Activated naive CD4-positive, alpha-beta T cell treated with anti-CD3 and anti-CD28 coated beads, Interleukin-2, amount 50 U/mL, for 16 hours (primary cell): Measurements from ENCODE around the gene PLA1A.

ENCODE experiments used
- DNase-seq: peaks from one replicate; pipeline ENCODE4 v3.0.0-alpha.2; 2020

Gene PLA1A

DNA sequence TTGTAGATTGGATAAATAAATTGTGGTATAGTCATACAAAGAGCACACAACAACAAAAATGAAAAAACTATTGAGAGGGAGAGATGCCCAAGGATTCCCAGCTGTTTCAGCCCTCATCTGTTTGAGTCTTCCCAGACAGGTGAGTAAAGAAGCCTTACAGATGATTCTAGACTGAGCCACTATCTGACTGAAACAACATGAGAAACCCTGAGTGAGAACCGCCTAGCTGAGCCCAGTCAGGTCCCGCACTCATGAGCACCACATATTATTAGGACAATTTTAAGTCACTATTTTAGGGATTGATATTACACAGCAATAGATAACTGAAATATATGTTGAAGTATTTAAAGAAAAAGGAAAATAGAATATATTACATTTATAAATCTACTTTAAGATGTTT lies 43.7 kb downstream of the PLA1A start:
- no peak for DNase-seq

DNA sequence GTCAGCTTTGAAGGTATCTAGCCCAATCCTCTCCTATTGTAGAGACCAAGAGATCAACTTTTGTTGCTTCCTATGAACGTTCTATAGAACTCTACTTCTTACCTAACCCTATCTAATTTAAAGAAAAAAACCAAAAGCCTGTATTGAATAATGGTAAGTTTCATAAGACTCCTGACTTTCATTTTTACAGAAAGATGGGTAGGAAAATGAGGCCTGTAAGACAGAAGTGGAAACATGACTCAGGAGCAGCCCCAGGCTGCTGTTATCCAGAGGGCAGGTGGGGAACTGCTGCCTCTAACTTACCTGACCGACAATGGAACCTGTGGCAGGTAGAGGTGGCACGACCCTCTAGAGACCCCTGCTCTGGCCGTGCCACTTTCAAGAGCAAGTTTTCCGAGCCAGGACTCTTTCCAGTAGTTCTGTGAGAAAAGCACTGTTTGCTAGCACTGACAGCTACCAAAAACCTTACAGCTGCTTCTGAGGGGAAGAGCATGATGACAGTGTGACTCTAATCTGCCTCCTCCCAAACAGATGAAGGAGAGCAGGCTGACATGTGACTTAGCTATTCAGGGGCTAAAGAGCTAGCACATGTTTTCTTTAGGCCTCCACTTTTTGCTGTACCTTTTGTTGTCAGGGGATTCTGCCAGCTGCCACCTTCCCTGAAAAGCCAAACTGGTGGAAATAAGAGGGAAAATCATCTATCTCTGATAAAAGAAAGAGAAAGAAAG lies 45.2 kb downstream of the PLA1A start:
- no peak for DNase-seq

- no peak for DNase-seq
Observed at GRCh38 chr3:119643528-119643927, 45.8 kb downstream of the PLA1A start.

DNA sequence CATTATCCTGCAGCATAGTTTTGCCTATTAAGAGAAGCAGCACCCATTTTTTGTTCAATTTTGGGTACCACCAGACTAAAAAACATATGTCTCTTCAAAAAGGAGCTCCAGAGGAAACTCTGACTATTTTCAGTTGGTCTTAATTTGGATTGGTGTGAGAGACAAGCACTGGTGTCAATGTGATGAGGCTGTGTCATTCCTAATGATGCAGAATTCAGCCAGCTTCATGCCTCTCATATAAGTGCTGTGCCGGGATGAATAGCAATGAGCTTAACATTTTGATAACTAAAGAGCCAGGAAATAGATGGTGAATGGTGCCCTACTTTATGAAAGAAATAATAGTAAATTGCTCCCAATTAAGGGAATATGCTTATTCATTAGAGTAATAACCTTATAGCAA lies 46.8 kb downstream of the PLA1A start:
- no peak for DNase-seq

DNA sequence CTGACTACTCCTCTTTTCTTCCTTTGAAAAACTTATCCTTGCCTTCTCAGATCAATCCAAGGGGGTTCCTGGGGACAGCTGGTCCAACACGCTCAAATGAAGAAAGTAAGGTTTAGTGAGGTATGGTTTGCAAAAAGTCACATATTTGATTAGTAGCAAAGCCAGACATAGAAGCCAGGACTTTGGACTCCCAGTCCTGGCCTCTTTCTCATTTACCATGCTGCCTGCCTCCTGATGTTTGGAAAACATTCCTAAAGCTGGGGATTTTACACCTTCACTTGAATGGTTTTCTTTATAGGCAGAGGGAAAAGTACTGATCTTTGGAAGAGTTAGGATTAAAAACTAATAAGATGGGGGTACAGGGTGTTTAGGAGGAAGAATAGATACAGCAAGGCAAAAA lies 48.1 kb downstream of the PLA1A start:
- DNase-seq: no peak

DNA sequence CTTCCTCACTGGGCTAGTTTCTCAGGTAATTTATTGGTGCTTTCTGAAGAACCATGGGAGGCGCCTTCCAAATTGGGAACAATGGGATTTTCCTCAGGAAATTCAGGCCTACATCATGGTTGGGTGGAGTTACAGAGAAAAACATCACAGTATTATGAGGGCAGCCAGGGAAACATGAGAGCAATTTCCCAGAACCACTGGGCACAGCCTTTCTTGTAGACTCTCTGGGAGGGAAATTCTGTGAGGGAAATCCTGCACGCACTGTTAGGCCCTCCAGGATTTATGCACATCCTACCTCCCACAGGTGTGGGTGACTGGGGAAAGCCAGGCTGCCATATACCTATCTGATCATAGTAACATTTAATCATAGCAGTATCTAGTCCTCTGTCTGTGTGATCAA lies 49.5 kb downstream of the PLA1A start:
- no peak for DNase-seq

DNA sequence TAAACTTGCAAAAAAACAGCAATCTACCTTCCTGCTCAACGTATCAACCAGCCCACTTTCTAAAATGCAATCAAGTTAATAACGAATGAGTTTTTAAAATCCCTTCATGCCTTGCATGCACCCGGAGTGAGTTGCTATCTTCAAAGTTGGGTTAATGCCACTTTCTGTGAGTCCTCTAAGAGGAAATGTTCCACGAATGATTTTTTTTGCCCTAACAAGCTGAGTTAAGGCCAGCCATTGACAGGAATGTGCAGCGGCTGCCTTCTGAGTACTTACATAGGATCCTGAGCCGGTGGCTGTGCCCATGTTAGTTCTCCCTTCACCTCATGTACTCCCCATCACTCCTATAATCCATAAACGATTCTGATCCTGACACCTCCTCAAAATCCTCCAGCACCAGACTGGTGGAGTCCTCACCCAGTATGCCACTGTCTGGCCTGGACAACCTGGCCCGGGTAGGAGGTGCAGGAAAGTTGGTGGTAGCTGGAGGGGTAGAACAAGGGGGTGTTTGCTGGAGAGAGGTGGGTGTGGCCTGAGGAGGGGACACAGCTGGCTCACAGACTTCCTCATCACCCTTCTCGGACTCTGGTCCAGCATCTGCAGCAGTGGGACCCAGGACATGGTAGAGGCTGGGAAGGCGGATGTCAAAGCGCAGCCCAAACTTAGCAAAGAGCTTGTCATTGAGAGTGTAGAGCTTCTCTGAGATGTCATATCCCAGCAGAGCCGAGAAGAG lies 50.3 kb downstream of the PLA1A start:
- no peak for DNase-seq

- DNase-seq: no peak
Observed at GRCh38 chr3:119649761-119650160, 52.1 kb downstream of the PLA1A start.

DNA sequence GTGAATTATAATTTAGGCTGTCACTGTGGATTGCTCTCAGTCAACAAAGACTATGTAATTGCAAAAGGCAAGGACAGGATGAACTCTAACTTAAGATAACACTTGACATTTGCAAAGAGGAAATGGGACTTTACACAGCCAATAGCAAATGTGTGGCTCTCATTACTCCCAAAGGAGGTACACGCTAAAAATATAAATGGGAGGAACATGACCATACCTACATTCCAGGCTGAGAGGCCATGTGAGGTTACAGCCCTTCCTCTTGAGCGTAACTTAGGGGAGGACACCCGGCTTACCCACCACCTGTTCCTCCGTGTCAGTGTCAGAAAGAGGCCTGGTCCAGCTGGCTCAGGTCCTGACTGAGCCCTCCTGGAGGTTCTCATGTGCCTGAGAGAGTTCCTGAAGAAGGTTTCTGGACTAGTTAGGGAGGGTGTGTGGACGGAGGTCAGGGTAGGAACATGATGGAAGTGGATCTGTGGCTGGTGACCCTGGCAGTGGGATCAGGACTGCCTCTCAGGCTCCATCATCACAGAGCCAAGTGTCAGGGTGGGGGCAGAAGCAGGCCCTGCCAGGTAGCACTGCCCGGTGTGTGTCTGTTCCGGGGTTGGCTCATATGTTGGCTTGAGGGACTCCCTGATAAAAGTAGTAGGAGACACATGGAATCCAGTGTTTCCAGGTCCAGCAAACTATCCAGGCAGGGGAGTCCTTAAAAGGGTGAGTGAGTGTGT lies 54.8 kb downstream of the PLA1A start:
- no peak for DNase-seq

GRCh38 chr3:119653876-119654275 lies 56.2 kb downstream of the PLA1A start:
- no peak for DNase-seq

- no peak for DNase-seq
Observed at GRCh38 chr3:119657887-119658702, 60.4 kb downstream of the PLA1A start.

DNA sequence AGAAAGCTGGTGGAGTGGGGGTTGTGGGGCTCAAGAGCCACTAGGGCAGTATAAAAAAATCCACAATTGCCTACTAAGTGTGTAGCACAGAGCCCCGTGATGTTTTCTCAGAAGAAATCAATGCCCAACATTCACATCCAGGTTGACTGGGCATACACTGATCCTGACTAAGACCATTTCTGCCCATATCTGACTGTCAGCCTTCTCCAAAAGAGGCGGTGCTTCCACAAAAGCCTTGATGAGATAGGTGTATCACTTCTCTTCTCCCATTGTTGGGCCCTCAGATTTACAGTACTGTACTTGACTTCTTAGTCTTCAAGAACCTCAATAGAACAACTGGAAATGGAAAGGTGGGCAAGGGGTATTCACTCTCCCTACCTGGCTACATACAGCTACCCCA lies 61.3 kb downstream of the PLA1A start:
- DNase-seq: no peak

GRCh38 chr3:119659606-119660291 lies 62.1 kb downstream of the PLA1A start:
- no peak for DNase-seq

GRCh38 chr3:119660474-119661440 lies 63.1 kb downstream of the PLA1A start, which contains the start of gene POPDC2:
TSS of gene POPDC2 (minus strand) at chr3:119660589. CDS start at chr3:119660423, 166 bp downstream.
- no peak for DNase-seq

- DNase-seq: no peak
Observed at GRCh38 chr3:119662604-119663373, 65.1 kb downstream of the PLA1A start.

DNA sequence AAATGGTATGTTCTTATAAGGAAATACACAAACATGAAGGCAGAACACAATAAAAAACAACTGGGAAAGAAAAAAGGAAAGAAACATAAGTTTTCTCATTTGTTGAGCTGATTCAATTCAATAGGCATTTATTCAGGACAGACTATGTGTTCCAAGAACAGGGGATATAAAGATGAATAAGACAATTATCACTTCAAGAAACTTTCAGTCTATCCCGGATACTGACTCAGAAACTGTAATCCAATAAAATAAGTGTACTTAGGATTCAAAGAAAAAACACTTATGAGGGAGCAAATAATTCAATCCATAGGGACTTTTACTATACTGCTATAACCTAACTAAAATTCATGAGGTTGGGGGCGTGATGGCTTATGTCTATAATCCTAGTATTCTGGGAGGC lies 66.2 kb downstream of the PLA1A start:
- DNase-seq: no peak

DNA sequence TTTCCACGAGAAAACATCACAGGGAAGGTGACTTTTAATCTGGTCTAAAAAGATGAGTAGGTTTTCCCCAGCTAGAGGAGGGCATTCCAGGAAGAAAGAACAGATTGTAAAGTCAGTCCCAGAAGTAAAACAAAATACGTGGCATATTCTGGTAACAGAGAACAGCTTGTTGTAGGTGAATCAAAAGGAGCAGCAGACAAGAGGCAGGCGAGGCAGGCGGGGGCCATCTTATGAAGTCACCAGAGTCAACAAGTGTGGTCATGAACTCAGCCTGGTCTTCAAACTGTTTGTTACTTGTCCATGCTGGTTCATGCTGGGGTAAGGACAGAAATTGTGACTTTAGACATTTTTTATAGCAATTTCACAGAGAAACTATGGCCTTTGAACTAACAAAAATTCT lies 66.7 kb downstream of the PLA1A start:
- no peak for DNase-seq

- DNase-seq: no peak
Observed at GRCh38 chr3:119664850-119665379, 67.2 kb downstream of the PLA1A start.

DNA sequence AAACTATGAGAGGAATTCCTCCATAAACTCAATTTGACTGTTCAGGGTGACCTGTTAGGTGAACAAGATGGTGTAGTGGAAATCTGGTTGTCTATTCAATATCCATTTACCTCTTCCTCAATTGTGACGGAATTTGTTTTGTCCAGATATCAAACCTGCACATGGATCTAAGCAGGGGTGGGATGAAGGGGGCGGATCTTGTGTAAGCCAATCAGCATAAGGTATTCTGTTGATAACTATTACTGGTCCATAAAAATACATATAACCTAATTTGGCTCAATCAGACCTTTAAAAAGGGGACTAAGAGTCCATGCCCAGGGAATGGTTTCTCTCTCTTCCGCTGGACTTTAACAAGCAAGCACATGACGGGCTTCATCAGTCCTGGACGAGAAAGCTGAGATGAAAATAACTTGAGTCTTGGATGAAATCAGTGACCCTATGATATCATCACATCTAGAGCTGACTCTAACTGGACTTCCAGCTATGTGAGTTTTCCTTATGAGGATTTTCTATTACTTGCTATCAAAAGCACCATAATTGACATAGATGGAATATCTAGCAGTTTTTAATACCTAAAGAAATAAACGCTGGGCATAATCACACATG lies 68.4 kb downstream of the PLA1A start:
- no peak for DNase-seq
